Testis (tissue), 3 donors: ENCODE measurements around the gene CCDC33. TPM values are rescaled to one million over a fixed set of nuclear protein-coding genes. Genes with fewer than 3 reads are reported as not detected.

ENCODE experiments used
- DNase-seq: peaks from one replicate; pipeline ENCODE4 v3.0.0-alpha.2; 2019
- H3K27ac ChIP-seq, 2 donors: fragments of 200-600 bp; sonication (generic); one replicate each; pipeline ENCODE4 v1.5.1; 2019
- H3K27me3 ChIP-seq: fragments of 200-600 bp; sonication (generic); one replicate; pipeline ENCODE4 v1.5.1; 2019
- H3K36me3 ChIP-seq: fragments of 200-600 bp; sonication (generic); one replicate; pipeline ENCODE4 v1.5.1; 2017; ENCODE audit warnings: low read depth; ENCODE audit errors: missing control alignments
- H3K4me1 ChIP-seq: fragments of 200-600 bp; sonication (generic); one replicate; pipeline ENCODE4 v1.5.1; 2019
- H3K4me3 ChIP-seq, 2 donors: fragments of 200-600 bp; sonication (generic); one replicate each; pipeline ENCODE4 v1.5.1; 2017 to 2019
- H3K9me3 ChIP-seq: fragments of 200-600 bp; sonication (generic); one replicate; pipeline ENCODE4 v1.5.1; 2017
- POLR2A ChIP-seq: fragments of 450-650 bp; IDR thresholded peaks from one replicate; pipeline ENCODE4 v1.6.1; 2017; ENCODE audit warnings: antibody characterized with exemption, mild to moderate bottlenecking, moderate library complexity
- WGBS, 2 donors: methylation state at CpG; one replicate each; pipeline ENCODE4 v1.1.5; 2018; 5-methylcytosine and 5-hydroxymethylcytosine counted together
- intact Hi-C: fragments of 100-400 bp; cut with DNase I; formaldehyde crosslinking; loops from one replicate; pipeline ENCODE4 v1.15.1; 2023; ENCODE audit warnings: low total_unique reads
- polyA plus RNA-seq: library from polyadenylated mRNA; stranded (reverse); fragments of 350-450 nt; fragmentation: Illumina TruSeq; extraction: RNeasy Lipid Tissue Mini Kit (QIAGEN cat#74804); gene quantifications from one replicate; pipeline ENCODE4 v1.2.3, GENCODE V29; 2014; ENCODE audit warnings: low read depth, low replicate concordance; ENCODE audit not compliant: insufficient read depth
- total RNA-seq, 2 donors: library from RNA; depleted of rRNA; stranded (reverse); fragments of >200 nt; gene quantifications; one replicate each; pipeline ENCODE4 v1.2.3, GENCODE V29; 2016
- TF ChIP-seq, protein P1 (sequence below), 3 experiments: fragments of 450-650 bp in 2 of 3; fragments of 200-600 bp in 1 of 3; sonication (generic) in 1 of 3; IDR thresholded peaks; one replicate each; pipeline ENCODE4 v1.5.1; 2016 to 2019; ENCODE audit warnings: antibody characterized with exemption in 3 of 3, mild to moderate bottlenecking in 2 of 3, moderate library complexity in 1 of 3

The CCDC33 gene
- total and polyA plus RNA-seq, 3 donors from 2014 or later: 11.6 to 41.3 (median 18.5) TPM

DNA sequence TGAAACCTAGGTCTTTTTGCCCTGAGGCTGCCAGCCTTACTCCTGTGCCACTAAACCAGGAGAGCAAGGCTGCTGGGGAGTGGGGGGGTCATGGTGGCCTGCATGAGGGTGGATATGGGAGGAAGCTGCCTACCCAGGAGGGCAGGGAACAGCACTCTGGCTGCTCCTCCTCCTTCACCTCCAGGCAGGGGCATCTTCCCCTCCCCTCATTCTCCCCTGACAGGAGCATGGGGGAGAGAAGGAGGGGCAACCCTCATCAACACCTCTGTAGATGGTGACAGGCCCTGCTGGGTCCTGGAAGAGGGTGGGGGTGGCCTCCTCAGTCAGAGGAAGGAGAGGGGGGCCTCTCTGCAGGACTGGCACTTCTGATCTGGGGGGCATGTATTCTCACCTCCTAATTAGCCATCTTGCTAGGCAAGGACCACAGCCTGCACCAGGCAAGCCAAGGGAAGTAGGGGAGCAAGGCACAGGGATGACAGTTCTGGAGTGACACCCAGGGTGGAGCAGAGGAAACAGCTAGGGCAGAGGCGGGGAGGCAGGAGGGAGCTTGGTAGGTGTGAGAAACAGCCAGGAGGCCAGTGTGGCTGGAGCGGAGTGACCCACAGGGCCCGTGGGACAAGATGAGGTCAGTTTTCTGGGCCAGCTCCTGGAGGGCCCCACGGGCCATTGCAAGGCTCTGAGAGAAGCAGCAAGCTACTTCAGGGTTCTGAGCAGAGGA, 4.9 kb downstream of the CCDC33 start:
- no peaks in the 10 kb centered on the region for H3K27me3 ChIP-seq
- no peaks in the 10 kb centered on the region for H3K9me3 ChIP-seq
- no peak for TF ChIP-seq POLR2A
- TF ChIP-seq, protein P1, sequence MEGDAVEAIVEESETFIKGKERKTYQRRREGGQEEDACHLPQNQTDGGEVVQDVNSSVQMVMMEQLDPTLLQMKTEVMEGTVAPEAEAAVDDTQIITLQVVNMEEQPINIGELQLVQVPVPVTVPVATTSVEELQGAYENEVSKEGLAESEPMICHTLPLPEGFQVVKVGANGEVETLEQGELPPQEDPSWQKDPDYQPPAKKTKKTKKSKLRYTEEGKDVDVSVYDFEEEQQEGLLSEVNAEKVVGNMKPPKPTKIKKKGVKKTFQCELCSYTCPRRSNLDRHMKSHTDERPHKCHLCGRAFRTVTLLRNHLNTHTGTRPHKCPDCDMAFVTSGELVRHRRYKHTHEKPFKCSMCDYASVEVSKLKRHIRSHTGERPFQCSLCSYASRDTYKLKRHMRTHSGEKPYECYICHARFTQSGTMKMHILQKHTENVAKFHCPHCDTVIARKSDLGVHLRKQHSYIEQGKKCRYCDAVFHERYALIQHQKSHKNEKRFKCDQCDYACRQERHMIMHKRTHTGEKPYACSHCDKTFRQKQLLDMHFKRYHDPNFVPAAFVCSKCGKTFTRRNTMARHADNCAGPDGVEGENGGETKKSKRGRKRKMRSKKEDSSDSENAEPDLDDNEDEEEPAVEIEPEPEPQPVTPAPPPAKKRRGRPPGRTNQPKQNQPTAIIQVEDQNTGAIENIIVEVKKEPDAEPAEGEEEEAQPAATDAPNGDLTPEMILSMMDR (IDR thresholded peaks at IDR 0.05): no peak
- no peak overlapping the region for H3K27ac ChIP-seq
- 74 to 87% methylated on average over 4 of the region's 4 CpGs for WGBS, 2 donors
- H3K36me3 ChIP-seq: no peaks in the 10 kb centered on the region
- H3K4me1 ChIP-seq: peaks cover 17% of the 10 kb centered on the region
- DNase-seq: no peak
- intact Hi-C loops: no loop called here
- H3K4me3 ChIP-seq: no peak overlapping the region

DNA sequence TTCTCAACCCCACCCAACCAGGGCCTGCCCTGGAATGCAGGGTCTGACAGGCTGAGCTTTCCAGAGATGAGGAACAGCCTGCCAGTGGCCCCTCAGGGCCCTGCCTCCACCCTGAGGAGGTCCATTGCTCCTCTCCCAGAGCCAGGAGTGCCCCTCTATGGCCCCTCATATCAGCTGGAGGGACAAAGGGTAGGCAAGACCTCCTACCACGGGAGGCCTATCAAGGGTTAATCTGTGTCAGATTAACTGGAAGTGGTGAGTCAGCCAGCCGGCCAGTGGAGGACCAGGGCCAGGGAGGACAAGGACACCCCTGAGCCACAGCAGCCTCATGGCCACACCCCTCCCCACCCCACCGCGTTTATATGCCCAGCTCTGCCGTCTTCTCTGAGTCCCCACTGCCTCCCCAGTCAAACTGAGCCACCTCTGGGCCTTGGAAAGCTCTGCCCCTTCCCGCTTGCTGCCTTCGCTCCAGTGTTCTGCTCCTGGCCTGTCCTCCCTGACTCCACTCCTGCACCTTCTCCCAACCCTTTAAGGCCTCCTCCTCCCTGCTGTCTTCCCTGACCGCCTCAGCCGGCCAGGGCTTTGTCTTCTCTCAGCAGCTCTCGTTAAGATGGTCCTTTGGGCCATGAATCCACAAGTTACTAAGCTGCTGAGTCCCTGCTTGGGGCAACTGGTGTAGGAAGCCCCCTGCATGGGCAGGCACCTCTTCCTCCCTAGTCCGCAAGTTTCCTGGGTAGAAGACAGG, 6.5 kb downstream of the CCDC33 start:
- H3K4me1 ChIP-seq: peaks cover 17% of the 10 kb centered on the region
- H3K36me3 ChIP-seq: no peaks in the 10 kb centered on the region
- WGBS, 2 donors: 58 to 69% methylated on average over 11 of the region's 11 CpGs
- H3K27ac ChIP-seq: no peak overlapping the region
- TF ChIP-seq POLR2A: no peak
- TF ChIP-seq, protein P1 (IDR thresholded peaks at IDR 0.05): no peak
- no peak for DNase-seq
- no peaks in the 10 kb centered on the region for H3K27me3 ChIP-seq
- intact Hi-C loops: no loop called here
- no peaks in the 10 kb centered on the region for H3K9me3 ChIP-seq
- H3K4me3 ChIP-seq: no peak overlapping the region

DNA sequence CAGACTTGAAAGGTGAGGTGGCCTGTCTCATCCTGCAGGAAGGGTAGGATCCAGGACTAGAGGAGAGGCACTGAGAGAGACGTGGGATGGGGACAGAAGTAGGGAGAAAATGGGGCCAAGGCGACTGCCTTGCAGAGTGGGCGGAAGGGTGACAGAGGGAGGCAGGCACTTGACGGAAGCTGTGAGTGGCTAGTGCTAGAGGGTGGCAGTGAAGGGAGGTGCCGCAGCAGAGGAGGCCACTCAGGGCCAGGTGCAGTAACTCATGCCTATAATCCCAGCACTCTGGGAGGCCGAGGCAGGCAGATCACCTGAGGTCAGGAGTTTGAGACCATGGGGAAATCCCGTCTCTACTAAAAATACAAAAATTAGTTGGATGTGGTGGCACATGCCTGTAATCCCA, 7.3 kb downstream of the CCDC33 start:
- no peak for TF ChIP-seq POLR2A
- TF ChIP-seq, protein P1 (IDR thresholded peaks at IDR 0.05): no peak
- 67 to 82% methylated on average over 7 of the region's 7 CpGs for WGBS, 2 donors
- intact Hi-C loops: no loop called here
- Histone ChIP-seq H3K27ac (no peak overlapping the region), H3K4me1 (peaks cover 17% of the 10 kb centered on the region), H3K4me3 (no peak overlapping the region), H3K9me3 (no peaks in the 10 kb centered on the region), H3K36me3 (no peaks in the 10 kb centered on the region), H3K27me3 (no peaks in the 10 kb centered on the region)
- no peak for DNase-seq

DNA sequence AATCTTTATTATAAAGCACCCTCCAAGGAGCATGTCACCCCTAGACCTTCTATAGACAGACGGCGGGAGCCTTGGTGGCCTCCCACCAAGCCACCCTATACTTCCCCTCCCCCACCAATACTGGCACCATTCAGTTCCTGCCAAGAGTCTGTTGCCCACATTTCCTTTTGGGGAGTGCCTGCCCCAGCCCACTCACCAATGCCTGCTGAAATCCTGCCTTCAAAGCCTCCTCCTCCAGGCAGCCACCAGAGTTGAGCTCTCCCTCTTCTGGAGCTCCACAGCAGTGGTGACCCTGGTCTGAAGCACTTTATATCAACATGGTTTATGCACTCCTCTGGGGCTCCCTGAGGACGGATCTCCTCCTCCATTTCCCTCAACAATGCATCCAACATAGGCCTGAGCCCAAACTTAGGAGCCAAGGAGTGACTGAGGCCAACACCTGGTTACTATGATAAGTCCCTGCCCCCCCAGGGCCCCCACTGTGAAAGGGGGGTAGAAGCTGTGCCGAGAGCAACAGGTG, 8.8 kb downstream of the CCDC33 start:
- Histone ChIP-seq H3K27me3 (no peaks in the 10 kb centered on the region), H3K9me3 (no peaks in the 10 kb centered on the region), H3K36me3 (no peaks in the 10 kb centered on the region), H3K4me1 (peaks cover 17% of the 10 kb centered on the region), H3K4me3 (no peak overlapping the region), H3K27ac (no peak overlapping the region)
- no peak for DNase-seq
- no peak for TF ChIP-seq POLR2A
- TF ChIP-seq, protein P1 (IDR thresholded peaks at IDR 0.05): no peak
- 59 to 62% methylated on average over 4 of the region's 4 CpGs for WGBS, 2 donors
- intact Hi-C loops: no loop called here
